HG03159 (cell line): ENCODE data around the gene AGA.

ENCODE experiments used
- ATAC-seq: cut with Tn5 transposase; IDR thresholded peaks from one replicate; pipeline ENCODE4 v1.9.1; 2021; ENCODE audit warnings: mild to moderate bottlenecking, moderate library complexity; ENCODE audit not compliant: unreplicated experiment

AGA gene

DNA sequence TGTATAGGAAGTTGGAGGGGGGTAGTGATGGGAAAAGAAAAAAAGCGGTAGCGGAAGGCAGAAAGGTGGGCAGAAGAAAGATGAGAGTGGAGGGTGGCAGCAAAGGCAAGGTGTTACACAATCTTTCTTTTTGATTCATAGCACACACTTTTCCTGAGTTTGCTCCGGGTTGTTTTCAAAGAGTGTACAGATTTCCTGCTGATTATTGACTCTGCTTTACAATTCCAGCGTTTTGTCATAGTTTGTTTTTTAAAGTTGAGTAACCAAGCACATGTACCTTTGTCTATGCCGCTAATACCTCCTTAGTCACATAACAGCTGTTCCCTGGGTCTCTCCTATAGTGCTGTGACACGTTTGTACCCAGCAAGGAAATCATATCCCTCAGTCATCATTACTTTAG is 50.3 kb downstream of the AGA start:
- no peak for ATAC-seq

DNA sequence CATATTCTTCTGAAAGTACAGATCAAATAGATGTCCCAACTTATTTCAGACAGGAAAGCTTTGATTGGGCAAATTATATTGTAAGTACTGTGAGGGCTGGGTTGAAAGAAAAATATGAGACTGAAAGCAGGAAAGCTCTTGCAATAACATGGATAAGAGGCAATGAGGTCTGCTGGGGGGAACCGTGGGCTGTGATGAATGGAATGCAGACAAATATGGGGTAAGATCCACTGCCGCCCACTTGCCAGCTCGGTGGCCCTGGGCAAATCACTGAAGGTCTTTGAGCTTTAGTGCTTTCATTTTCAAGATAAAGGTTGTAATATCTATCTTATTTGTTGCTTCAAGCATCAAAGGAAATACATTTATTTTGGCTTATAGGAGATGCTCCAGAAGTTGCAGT is 51.0 kb downstream of the AGA start:
- ATAC-seq = no peak

DNA sequence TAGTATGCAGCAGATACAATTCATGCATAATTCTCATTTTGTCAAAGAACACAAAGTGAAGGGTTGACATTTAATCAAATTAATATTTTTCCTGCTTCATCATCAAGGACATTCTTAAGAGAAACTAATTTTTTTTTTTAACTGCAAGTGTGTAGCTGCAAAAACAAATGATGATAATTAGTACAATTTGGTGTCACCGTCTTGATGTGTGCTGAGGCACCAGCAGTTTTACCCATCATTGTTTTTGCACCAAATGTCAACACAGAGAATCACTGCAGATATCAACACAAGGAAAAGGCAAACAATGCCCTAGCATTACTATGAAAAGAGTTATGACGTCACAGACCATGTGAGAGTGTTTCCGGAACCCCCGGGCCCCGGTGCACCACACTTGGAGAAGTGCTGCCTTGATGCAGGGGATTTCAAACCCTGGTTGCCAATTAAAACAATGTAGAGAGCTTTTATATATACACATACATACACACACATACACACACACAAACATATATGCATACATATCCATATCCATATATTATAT is 55.9 kb downstream of the AGA start:
- no peak for ATAC-seq

- no peak for ATAC-seq
Observed at GRCh38 chr4:177385576-177386277, 56.5 kb downstream of the AGA start.

GRCh38 chr4:177384856-177385397 is 57.3 kb downstream of the AGA start:
- no peak for ATAC-seq

GRCh38 chr4:177381762-177382310 is 60.4 kb downstream of the AGA start:
- no peak for ATAC-seq
